K562 (cell line): ENCODE data around the gene CELSR1. TPM values are rescaled to one million over a fixed set of nuclear protein-coding genes. Genes with fewer than 3 reads are reported as not detected.

Experiments
- ATAC-seq: fragments of 200-7000 bp; cut with Tn5 transposase; 3 replicates; pipeline ENCODE4 v1.9.1; 2020; ENCODE audit warnings: moderate library complexity
- BruUV-seq: library from RNA; stranded (reverse); fragments of 400-500 nt; replicated peaks from 2 replicates; lab custom pipeline; 2021; lab: Mats Ljungman, UMichigan
- CTCF ChIA-PET: fragments of 300-600 bp; formaldehyde crosslinking; extraction: SDS; loops from one replicate; lab custom pipeline; 2021; ENCODE audit warnings: low intra/inter-chr PET ratio; lab: Yijun Ruan, JAX
- POLR2A ChIA-PET: fragments of 300-600, 350-650 bp; sonication (Branson Sonifier 250); formaldehyde crosslinking; extraction: SDS; loops from one replicate; lab custom pipeline; 2021; ENCODE audit warnings: antibody characterized with exemption, inconsistent platforms; lab: Yijun Ruan, JAX
- DNase-seq, 4 experiments: peaks; one replicate each; pipeline versions ENCODE4 v3.0.0 to v3.0.0-alpha.2; 2011 to 2018; ENCODE audit warnings: low spot score in 3 of 4, mixed read lengths in 3 of 4; ENCODE audit errors: extremely low read depth in 1 of 4
- FAIRE-seq: peaks from 2 replicates; lab custom pipeline; 2011; peaks lifted over from hg19 to GRCh38; lab: Jason Lieb, UNC
- H2AFZ ChIP-seq: 2 replicates; pipeline ENCODE4 v1.6.0; 2011; ENCODE audit warnings: low read depth, low read length, control low read depth, inconsistent platforms
- H3K27ac ChIP-seq: fragments of 200-600 bp; 3 replicates; pipeline ENCODE4 v1.8.0; 2011; ENCODE audit warnings: low read depth, mild to moderate bottlenecking, control low read depth, inconsistent platforms, low read length, moderate library complexity, mixed read lengths; ENCODE audit errors: extremely low read depth
- H3K27me3 ChIP-seq, 2 experiments: fragments of 300-600 bp in 1 of 2; 2 replicates in 1 of 2; 3 replicates in 1 of 2; pipeline versions ENCODE4 v1.6.0 to v1.8.0; 2011; ENCODE audit warnings: inconsistent platforms in 2 of 2, low read length in 2 of 2, mild to moderate bottlenecking in 1 of 2, mixed read lengths in 1 of 2, moderate library complexity in 1 of 2; ENCODE audit not compliant: control insufficient read depth in 2 of 2, insufficient read depth in 2 of 2
- H3K36me3 ChIP-seq: fragments of 300-600 bp; 3 replicates; pipeline ENCODE4 v1.8.0; 2011; ENCODE audit warnings: mild to moderate bottlenecking, low read length, inconsistent platforms; ENCODE audit not compliant: control insufficient read depth, insufficient read depth
- H3K4me1 ChIP-seq, 2 experiments: fragments of 200-600 bp in 1 of 2; replicated peaks in 1 of 2; 2 replicates in 1 of 2; 3 replicates in 1 of 2; pipeline versions ENCODE4 v1.5.1 to v1.8.0; 2011; ENCODE audit warnings: inconsistent platforms in 2 of 2, low read length in 2 of 2, mild to moderate bottlenecking in 1 of 2, mixed read lengths in 1 of 2, moderate library complexity in 1 of 2; ENCODE audit not compliant: control insufficient read depth in 2 of 2, insufficient read depth in 2 of 2
- H3K4me2 ChIP-seq: 2 replicates; pipeline ENCODE4 v1.6.1; 2011; ENCODE audit warnings: low read length, control low read depth, inconsistent platforms, mixed read lengths; ENCODE audit not compliant: insufficient read depth
- H3K4me3 ChIP-seq: fragments of 200-600 bp; sonication (generic), shearing (Covaris generic); 2 replicates; pipeline ENCODE4 v1.5.1; 2016; ENCODE audit warnings: control low read depth, inconsistent platforms
- H3K79me2 ChIP-seq: fragments of 200-600 bp; 3 replicates; pipeline ENCODE4 v1.8.0; 2011; ENCODE audit warnings: low read length, inconsistent platforms; ENCODE audit not compliant: control insufficient read depth, insufficient read depth
- H3K9ac ChIP-seq, 2 experiments: 2 replicates each; pipeline versions ENCODE4 v1.6.0 to v1.6.1; 2011; ENCODE audit warnings: low read depth in 2 of 2, low read length in 2 of 2, control low read depth in 1 of 2, inconsistent platforms in 1 of 2, mild to moderate bottlenecking in 1 of 2, mixed read lengths in 1 of 2; ENCODE audit not compliant: insufficient read depth in 1 of 2
- H3K9me1 ChIP-seq: one replicate; pipeline ENCODE4 v1.6.0; 2011; ENCODE audit warnings: inconsistent platforms, mild to moderate bottlenecking, low read length, moderate library complexity; ENCODE audit not compliant: control insufficient read depth, insufficient read depth
- H3K9me3 ChIP-seq: replicated peaks from 2 replicates; pipeline ENCODE4 v1.5.1; 2011; ENCODE audit warnings: low read depth, low read length, inconsistent platforms; ENCODE audit not compliant: control insufficient read depth, insufficient read depth
- H4K20me1 ChIP-seq: replicated peaks from 2 replicates; pipeline ENCODE4 v1.6.1; 2011; ENCODE audit warnings: low read length, inconsistent platforms, mixed read lengths; ENCODE audit not compliant: control insufficient read depth, insufficient read depth
- MTF1 ChIP-seq: fragments of 250-450 bp; sonication (Bioruptor Pico); IDR thresholded peaks from 2 replicates; pipeline ENCODE4 v1.9.0; 2021; ENCODE audit warnings: moderate library complexity, mild to moderate bottlenecking, inconsistent platforms, borderline replicate concordance
- POLR2G ChIP-seq: fragments of 200-400 bp; formaldehyde crosslinking; IDR thresholded peaks from 2 replicates; pipeline ENCODE4 v1.6.1; 2017; ENCODE audit warnings: low read depth, mild to moderate bottlenecking, antibody characterized with exemption, low read length, moderate library complexity
- RBFOX2 ChIP-seq: fragments of 200-400 bp; formaldehyde crosslinking; IDR thresholded peaks from 2 replicates; pipeline ENCODE4 v1.6.1; 2017; ENCODE audit warnings: low read depth, mild to moderate bottlenecking, low read length, moderate library complexity
- ZBTB7A ChIP-seq: IDR thresholded peaks from 2 replicates; pipeline ENCODE4 v1.6.1; 2011; ENCODE audit warnings: low read depth, mild to moderate bottlenecking, low read length, moderate library complexity, borderline replicate concordance; ENCODE audit not compliant: control insufficient read depth
- WGBS: fragments of 100-300 bp; shearing (Covaris generic); methylation state at CpG from one replicate; pipeline ENCODE4 v1.1.6; 2016; ENCODE audit warnings: low coverage, mixed read lengths; ENCODE audit not compliant: insufficient coverage; ENCODE audit errors: missing lambda C conversion rate; 5-methylcytosine and 5-hydroxymethylcytosine counted together
- in situ Hi-C: fragments of 300-500 bp; cut with MboI; formaldehyde crosslinking; loops from 4 replicates; pipeline ENCODE4 v1.15.0; 2018; ENCODE audit warnings: inconsistent platforms, mixed read lengths
- intact Hi-C: fragments of 100-400 bp; cut with micrococcal nuclease; formaldehyde crosslinking; loops from 2 replicates; pipeline ENCODE4 v1.14.2; 2022
- polyA plus RNA-seq, 8 experiments: library from polyadenylated mRNA; depleted of rRNA in 4 of 8; stranded (reverse) in 5 of 8; unstranded in 3 of 8; fragments of >200 nt; fragmentation: Nextera tagmentation in 2 of 8; fragmentation: Illumina TruSeq in 1 of 8; extraction: Ambion mirVana in 2 of 8; extraction: Trizol in 1 of 8; gene quantifications; 2 replicates each; pipeline versions ENCODE4 v1.2.1 to v1.2.3, GENCODE V29; 2011 to 2014; ENCODE audit warnings: inconsistent platforms in 1 of 8, missing spikeins in 1 of 8
- total RNA-seq, 7 experiments: library from RNA; depleted of rRNA in 6 of 7; stranded (reverse); fragments of >200 nt in 6 of 7; fragmentation: Illumina TruSeq in 2 of 7; extraction: Trizol in 2 of 7; gene quantifications; 2 replicates each; pipeline versions ENCODE4 v1.2.1 to v1.2.3, GENCODE V29; 2011 to 2021; ENCODE audit warnings: low replicate concordance in 1 of 7
- TF ChIP-seq, protein P1 (sequence below): fragments of 450-650 bp; IDR thresholded peaks from 2 replicates; pipeline ENCODE4 v1.6.1; 2018; ENCODE audit not compliant: partially characterized antibody
- TF ChIP-seq, protein P2 (sequence below), 2 experiments: fragments of 450-650 bp in 1 of 2; sonication (generic) in 1 of 2; formaldehyde crosslinking in 1 of 2; IDR thresholded peaks; 2 replicates each; pipeline versions ENCODE4 v1.7.1 to v1.9.0; 2016 to 2022; ENCODE audit warnings: inconsistent platforms in 1 of 2, mild to moderate bottlenecking in 1 of 2, missing genetic modification reagents in 1 of 2

The CELSR1 gene
- total and polyA plus RNA-seq, 9 of the 15 experiments (the other 6 are each of a cell fraction or from before 2014, with no cell fraction given), result under 0.01 to 0.09 TPM; not detected in 7

- Histone ChIP-seq H3K4me1 (peaks cover 44 to 67% of the 10 kb centered on the region in 2 experiments), H3K36me3 (peaks cover 4% of the 10 kb centered on the region; the same call in 2 of the 3 replicates), H3K27me3 (no peaks in the 10 kb centered on the region), H4K20me1 (peaks cover 9% of the 10 kb centered on the region), H3K4me2 (peak overlapping the region; percentile 78), H3K4me3 (peak overlapping the region; percentile 57), H3K9ac (peak overlapping the region; percentile 71 to 95), H3K9me1 (no peaks in the 10 kb centered on the region), H3K79me2 (peaks cover 54% of the 10 kb centered on the region), H3K9me3 (no peaks in the 10 kb centered on the region), H2AFZ (no peak overlapping the region), H3K27ac (peak overlapping the region; percentile 70)
- WGBS, result 5% methylated on average over 11 of the region's 65 CpGs
- CTCF ChIA-PET, result no interaction called here
- ATAC-seq (0 out of 3 replicates have a peak, but pooled peaks have one; percentile 6), FAIRE-seq (no peak), DNase-seq (peak in 3 of 4 experiments; percentile 27 to 66 (median 66))
- intact Hi-C loops, result no loop called here
- BruUV-seq, result no TSS peak
- POLR2A ChIA-PET, result no interaction called here
- in situ Hi-C loops, result no loop called here
- TF ChIP-seq MTF1 (CRISPR knock-in tag) (no peak), RBFOX2 (peak; percentile 18; the same call in 1 of the 2 replicates), POLR2G (peak; percentile 24; the same call in 1 of the 2 replicates), ZBTB7A (peak; percentile 60; the same call in 1 of the 2 replicates)
- TF ChIP-seq, protein P1, sequence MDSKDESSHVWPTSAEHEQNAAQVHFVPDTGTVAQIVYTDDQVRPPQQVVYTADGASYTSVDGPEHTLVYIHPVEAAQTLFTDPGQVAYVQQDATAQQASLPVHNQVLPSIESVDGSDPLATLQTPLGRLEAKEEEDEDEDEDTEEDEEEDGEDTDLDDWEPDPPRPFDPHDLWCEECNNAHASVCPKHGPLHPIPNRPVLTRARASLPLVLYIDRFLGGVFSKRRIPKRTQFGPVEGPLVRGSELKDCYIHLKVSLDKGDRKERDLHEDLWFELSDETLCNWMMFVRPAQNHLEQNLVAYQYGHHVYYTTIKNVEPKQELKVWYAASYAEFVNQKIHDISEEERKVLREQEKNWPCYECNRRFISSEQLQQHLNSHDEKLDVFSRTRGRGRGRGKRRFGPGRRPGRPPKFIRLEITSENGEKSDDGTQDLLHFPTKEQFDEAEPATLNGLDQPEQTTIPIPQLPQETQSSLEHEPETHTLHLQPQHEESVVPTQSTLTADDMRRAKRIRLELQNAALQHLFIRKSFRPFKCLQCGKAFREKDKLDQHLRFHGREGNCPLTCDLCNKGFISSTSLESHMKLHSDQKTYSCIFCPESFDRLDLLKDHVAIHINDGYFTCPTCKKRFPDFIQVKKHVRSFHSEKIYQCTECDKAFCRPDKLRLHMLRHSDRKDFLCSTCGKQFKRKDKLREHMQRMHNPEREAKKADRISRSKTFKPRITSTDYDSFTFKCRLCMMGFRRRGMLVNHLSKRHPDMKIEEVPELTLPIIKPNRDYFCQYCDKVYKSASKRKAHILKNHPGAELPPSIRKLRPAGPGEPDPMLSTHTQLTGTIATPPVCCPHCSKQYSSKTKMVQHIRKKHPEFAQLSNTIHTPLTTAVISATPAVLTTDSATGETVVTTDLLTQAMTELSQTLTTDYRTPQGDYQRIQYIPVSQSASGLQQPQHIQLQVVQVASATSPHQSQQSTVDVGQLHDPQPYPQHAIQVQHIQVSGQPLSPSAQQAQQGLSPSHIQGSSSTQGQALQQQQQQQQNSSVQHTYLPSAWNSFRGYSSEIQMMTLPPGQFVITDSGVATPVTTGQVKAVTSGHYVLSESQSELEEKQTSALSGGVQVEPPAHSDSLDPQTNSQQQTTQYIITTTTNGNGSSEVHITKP, result no peak
- TF ChIP-seq, protein P2, sequence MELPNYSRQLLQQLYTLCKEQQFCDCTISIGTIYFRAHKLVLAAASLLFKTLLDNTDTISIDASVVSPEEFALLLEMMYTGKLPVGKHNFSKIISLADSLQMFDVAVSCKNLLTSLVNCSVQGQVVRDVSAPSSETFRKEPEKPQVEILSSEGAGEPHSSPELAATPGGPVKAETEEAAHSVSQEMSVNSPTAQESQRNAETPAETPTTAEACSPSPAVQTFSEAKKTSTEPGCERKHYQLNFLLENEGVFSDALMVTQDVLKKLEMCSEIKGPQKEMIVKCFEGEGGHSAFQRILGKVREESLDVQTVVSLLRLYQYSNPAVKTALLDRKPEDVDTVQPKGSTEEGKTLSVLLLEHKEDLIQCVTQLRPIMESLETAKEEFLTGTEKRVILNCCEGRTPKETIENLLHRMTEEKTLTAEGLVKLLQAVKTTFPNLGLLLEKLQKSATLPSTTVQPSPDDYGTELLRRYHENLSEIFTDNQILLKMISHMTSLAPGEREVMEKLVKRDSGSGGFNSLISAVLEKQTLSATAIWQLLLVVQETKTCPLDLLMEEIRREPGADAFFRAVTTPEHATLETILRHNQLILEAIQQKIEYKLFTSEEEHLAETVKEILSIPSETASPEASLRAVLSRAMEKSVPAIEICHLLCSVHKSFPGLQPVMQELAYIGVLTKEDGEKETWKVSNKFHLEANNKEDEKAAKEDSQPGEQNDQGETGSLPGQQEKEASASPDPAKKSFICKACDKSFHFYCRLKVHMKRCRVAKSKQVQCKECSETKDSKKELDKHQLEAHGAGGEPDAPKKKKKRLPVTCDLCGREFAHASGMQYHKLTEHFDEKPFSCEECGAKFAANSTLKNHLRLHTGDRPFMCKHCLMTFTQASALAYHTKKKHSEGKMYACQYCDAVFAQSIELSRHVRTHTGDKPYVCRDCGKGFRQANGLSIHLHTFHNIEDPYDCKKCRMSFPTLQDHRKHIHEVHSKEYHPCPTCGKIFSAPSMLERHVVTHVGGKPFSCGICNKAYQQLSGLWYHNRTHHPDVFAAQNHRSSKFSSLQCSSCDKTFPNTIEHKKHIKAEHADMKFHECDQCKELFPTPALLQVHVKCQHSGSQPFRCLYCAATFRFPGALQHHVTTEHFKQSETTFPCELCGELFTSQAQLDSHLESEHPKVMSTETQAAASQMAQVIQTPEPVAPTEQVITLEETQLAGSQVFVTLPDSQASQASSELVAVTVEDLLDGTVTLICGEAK (IDR thresholded peaks at IDR 0.05), result 0 out of 2 replicates have a peak, but pooled peaks have one; percentile 21
- TF ChIP-seq, protein P2 (CRISPR knock-in tag; IDR thresholded peaks at IDR 0.05), result no peak
Observed at GRCh38 chr22:46577368-46578249, 40.2 kb upstream of the CELSR1 start.
